ENCODE results near the gene MMP14. TPM values are rescaled to one million over a fixed set of nuclear protein-coding genes. Genes with fewer than 3 reads are reported as not detected.

The MMP14 gene
- total and polyA plus RNA-seq, 11 donors, result 14.0 to 90.6 (median 24.8) TPM

- Histone ChIP-seq H3K27me3 (no peaks in the 10 kb centered on the region), H3K36me3 (no peaks in the 10 kb centered on the region), H3K27ac (no peak overlapping the region), H3K4me1 (peaks cover 0 to 35% (median 0%) of the 10 kb centered on the region in 12 donors), H3K4me3 (no peak overlapping the region), H3K9me3 (no peaks in the 10 kb centered on the region)
- TF ChIP-seq, protein P1, sequence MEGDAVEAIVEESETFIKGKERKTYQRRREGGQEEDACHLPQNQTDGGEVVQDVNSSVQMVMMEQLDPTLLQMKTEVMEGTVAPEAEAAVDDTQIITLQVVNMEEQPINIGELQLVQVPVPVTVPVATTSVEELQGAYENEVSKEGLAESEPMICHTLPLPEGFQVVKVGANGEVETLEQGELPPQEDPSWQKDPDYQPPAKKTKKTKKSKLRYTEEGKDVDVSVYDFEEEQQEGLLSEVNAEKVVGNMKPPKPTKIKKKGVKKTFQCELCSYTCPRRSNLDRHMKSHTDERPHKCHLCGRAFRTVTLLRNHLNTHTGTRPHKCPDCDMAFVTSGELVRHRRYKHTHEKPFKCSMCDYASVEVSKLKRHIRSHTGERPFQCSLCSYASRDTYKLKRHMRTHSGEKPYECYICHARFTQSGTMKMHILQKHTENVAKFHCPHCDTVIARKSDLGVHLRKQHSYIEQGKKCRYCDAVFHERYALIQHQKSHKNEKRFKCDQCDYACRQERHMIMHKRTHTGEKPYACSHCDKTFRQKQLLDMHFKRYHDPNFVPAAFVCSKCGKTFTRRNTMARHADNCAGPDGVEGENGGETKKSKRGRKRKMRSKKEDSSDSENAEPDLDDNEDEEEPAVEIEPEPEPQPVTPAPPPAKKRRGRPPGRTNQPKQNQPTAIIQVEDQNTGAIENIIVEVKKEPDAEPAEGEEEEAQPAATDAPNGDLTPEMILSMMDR (IDR thresholded peaks at IDR 0.05), result no peak
- no peak for TF ChIP-seq POLR2A (IDR thresholded peaks at IDR 0.05)
- intact Hi-C loops (cut with DNase I), result no loop called here
- ATAC-seq (no peak), DNase-seq (no peak)
- 70 to 76% (median 76%) methylated on average over 5 of the region's 5 CpGs for WGBS, 4 donors
These were observed 42.4 kb upstream of the MMP14 start for GRCh38 chr14:22793976-22794375.

- DNase-seq (no peak), ATAC-seq (no peak)
- Histone ChIP-seq H3K4me1 (peaks cover 0 to 37% (median 0%) of the 10 kb centered on the region in 12 donors), H3K27ac (no peak overlapping the region), H3K9me3 (no peaks in the 10 kb centered on the region), H3K4me3 (no peak overlapping the region), H3K36me3 (no peaks in the 10 kb centered on the region), H3K27me3 (no peaks in the 10 kb centered on the region)
- TF ChIP-seq, protein P1 (IDR thresholded peaks at IDR 0.05), result no peak
- TF ChIP-seq POLR2A (IDR thresholded peaks at IDR 0.05), result no peak
- intact Hi-C loops (cut with DNase I), result no loop called here
- WGBS, 4 donors, result 75 to 87% (median 85%) methylated on average over 7 of the region's 7 CpGs
These were observed 41.8 kb upstream of the MMP14 start for GRCh38 chr14:22794551-22794951.

DNA sequence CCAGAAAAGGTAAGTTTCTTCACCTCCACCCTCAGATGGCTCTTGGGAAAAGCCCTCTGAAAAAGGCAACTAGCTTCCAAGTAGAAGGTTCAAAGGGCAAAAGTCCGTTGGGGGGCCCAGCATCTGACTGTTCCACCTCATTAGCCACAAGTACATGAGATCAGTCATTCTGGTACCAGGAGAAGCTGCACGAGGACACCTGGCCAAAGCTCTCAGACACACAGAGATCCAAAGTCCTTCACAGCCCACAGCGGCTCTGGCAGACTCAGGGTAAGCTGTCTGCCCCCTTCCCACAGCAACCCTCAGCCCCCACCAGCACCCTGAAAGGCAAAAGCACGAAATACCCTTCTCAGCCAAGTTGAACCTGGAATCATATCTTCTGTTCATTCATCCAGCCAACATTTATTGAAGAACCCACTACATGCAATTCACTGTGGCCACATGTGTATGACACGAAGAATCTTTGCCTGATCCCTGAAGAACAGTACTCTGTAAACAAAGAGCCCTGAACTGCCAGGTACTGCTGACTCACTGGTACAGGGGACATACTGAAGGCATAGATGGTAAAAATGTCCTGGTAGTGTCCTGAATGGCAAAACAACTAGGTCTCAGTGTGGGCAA, 40.2 kb upstream of the MMP14 start:
- H3K4me1 ChIP-seq, result peaks cover 0 to 43% (median 0%) of the 10 kb centered on the region in 12 donors
- DNase-seq, result no peak
- H3K9me3 ChIP-seq, result no peaks in the 10 kb centered on the region
- H3K4me3 ChIP-seq, result no peak overlapping the region
- ATAC-seq, result no peak
- no peaks in the 10 kb centered on the region for H3K36me3 ChIP-seq
- 71 to 78% (median 77%) methylated on average over 5 of the region's 5 CpGs for WGBS, 4 donors
- H3K27me3 ChIP-seq, result no peaks in the 10 kb centered on the region
- intact Hi-C loops (cut with DNase I), result no loop called here
- no peak overlapping the region for H3K27ac ChIP-seq
- TF ChIP-seq POLR2A (IDR thresholded peaks at IDR 0.05), result no peak
- TF ChIP-seq, protein P1 (IDR thresholded peaks at IDR 0.05), result no peak

DNA sequence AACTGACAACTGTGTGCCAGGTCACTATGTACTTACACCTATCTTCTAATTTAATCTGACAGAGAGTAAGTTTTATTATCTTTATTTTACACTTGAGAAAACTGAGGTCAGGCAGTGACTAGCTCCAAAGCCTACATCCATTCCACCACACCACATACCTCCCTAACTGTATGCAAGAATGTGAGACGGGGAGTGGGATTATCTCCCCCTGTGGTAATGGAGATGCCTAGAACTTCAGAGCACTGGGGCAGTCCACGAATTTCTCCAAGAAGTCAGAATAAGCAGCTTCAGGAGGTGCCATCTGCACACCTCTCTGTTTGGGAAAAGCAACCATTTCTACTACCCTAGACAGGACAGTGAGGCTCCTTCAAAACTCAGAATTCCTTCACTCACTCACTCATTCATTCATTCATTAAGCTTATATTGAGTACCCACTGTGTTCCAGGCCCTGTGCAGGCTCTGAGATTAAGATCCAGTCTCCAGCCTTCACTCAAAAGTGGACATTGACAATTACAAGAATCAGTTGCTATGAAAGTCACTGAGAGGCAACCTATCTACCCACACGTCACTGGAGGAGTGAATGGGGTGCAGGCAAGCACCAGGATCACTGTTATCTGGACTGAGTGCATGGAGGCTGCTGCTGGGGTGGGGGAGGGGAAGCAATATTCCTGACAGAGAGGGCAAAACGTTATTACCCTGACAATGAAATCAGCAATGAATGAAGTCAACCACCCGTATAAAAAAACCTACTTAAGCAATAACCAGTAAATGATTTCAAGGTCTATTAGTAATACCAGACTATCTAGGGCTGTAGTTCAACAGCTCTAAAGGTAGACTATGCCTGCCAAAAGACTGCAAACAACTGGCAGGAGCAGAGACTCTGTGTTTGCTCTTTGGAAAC, 39.1 kb upstream of the MMP14 start:
- peaks cover 0 to 47% (median 0%) of the 10 kb centered on the region in 12 donors for H3K4me1 ChIP-seq
- no peaks in the 10 kb centered on the region for H3K36me3 ChIP-seq
- no peaks in the 10 kb centered on the region for H3K27me3 ChIP-seq
- H3K27ac ChIP-seq, result peak overlapping the region in 1 of 12 donors; percentile 79
- no peak overlapping the region for H3K4me3 ChIP-seq
- TF ChIP-seq POLR2A (IDR thresholded peaks at IDR 0.05), result no peak
- TF ChIP-seq, protein P1 (IDR thresholded peaks at IDR 0.05), result no peak
- DNase-seq (no peak), ATAC-seq (peak in 1 of 4 donors; percentile 33)
- no peaks in the 10 kb centered on the region for H3K9me3 ChIP-seq
- intact Hi-C loops (cut with DNase I), result no loop called here
- 41 to 46% (median 43%) methylated on average over 5 of the region's 5 CpGs for WGBS, 4 donors

Data from heart left ventricle (tissue), 16 donors.